ENCODE measurements around the gene TRIOBP.

DNA sequence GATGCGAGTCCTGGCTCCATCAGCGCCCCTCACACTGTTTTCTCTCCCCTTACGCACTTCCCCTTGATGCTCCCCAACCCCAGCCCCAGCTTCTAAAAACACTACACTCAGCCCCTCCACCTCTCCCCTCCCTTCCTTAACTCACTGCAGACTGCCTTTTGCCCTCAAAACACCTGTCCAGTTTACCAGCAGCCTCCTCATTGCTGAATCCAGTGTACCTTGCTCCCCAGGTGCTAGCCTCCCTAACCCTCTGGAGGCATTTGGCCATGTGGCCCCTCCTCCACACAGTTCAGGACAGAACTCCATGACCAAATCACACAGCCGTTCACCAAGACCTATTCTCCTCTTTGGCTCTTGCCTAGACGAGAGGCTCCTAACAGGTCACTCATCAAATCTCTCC lies 123.5 kb downstream of the TRIOBP start:
- no peak for TF ChIP-seq CTCF (IDR thresholded peaks at IDR 0.05)
- no peak for TF ChIP-seq EP300 (IDR thresholded peaks at IDR 0.05)
- TF ChIP-seq POLR2AphosphoS5 (IDR thresholded peaks at IDR 0.05), result no peak

Measured in suprapubic skin (tissue), 4 donors.